Measurements from ENCODE around the gene CHMP1A.

CHMP1A gene

DNA sequence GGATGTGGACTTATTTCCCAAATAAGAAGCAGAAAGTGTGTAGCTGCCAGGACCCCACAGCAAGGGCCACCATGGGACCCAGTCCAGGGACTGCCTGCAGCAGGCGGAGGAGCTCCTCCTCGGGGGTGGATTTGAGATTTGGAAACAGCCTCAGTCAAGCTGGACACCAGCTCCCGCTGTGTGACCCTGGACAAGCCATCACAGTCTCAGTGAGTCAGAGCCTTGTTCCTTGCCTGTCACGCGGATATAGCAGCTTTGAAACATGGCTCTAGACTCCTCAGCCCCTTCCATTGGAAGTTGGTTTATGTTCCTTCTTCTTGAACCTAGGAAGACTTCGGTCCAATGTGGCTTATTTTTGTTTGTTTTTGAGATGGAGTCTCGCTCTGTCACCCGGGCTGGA, 56.6 kb downstream of the CHMP1A start:
- DNase-seq, result no peak

- no peak for DNase-seq
Measured at GRCh38 chr16:89600427-89600826, 57.1 kb downstream of the CHMP1A start.

DNA sequence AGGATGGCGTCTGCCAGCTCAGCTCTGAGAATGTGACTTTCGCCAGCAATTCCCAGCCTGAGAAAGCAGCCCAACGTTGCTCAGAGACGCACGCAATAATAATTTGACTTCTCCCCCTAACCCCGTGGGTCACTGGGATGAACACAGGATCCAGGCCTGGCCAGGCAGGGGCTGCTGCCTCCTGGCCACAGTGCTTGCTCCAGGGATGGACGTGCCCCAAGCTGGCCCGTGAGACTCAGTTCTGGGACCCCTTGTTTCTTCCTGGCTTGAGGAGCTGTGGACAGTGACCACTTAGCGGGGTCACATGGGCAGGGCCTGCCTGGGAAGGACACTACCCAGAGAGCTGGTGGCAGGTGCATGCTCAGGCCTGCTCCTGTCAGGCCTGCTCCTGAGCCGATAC, 57.6 kb downstream of the CHMP1A start:
- DNase-seq, result no peak

- no peak for DNase-seq
Measured at GRCh38 chr16:89599451-89599858, 58.1 kb downstream of the CHMP1A start.

DNA sequence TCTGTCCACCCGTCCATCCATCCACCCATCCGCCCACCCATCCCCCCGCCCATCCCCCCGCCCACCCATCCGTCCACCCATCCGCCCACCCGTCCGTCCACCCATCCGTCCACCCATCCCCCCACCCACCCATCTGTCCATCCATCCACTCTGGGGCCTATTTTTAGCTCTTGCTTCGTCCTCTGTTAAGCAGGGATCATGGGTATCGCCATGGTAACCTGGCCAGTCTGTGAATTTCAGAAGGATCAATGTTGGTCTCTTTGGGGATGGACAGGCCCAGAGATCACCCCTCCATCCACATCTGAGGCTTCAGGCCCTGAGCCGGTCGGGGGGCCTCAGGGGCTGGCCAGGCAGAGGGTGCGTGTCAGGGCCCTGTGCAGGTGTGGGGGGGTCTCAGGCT, 59.3 kb downstream of the CHMP1A start:
- no peak for DNase-seq

GRCh38 chr16:89596957-89597649, 60.4 kb downstream of the CHMP1A start:
- no peak for DNase-seq

- DNase-seq, result no peak
Measured at GRCh38 chr16:89596061-89596689, 61.3 kb downstream of the CHMP1A start.

DNA sequence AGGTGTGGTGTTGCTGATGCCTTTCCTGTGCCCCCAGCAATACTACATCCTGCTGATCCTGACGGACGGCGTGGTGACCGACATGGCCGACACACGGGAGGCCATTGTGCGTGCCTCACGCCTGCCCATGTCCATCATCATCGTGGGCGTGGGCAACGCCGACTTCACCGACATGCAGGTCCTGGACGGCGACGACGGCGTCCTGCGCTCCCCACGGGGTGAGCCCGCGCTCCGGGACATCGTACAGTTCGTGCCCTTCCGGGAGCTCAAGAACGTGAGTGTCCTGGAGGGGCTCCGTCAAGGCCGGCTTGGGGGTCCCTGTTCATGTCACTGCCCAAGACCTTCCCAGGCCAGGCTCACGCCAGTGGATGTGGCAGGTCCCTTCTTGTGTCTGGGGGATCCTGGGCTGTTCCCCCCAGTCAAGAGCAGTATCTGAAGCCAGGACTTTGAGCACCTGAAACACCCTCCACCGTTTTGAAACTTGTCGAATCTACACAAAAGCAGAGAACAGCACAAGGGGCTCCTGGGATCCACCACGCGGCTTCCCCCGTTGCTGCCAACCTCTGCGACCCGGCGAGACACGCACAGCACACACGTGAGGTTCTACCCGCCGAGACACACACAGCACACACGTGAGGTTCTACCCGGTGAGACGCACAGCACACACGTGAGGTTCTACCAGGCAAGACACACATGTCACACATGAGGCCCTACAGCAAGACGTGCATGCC, 62.0 kb downstream of the CHMP1A start:
- DNase-seq, result no peak

Measured in NCI-H2029 treated with DMSO at 0.1 percent for 48 hours (cell line).